Aorta (tissue), 5 donors: ENCODE measurements around the gene KLHL26. TPM values are rescaled to one million over a fixed set of nuclear protein-coding genes. Genes with fewer than 3 reads are reported as not detected.

Experiments used
- ATAC-seq: fragments of 200-7000 bp; cut with Tn5 transposase; one replicate; pipeline ENCODE4 v1.9.1; 2022; ENCODE audit warnings: moderate library complexity; ENCODE audit not compliant: low FRiP score
- DNase-seq, 2 donors: peaks; one replicate each; pipeline ENCODE4 v3.0.0-alpha.2; 2020
- H3K27ac ChIP-seq, 2 donors: one replicate each; pipeline ENCODE4 v1.5.1; 2013; ENCODE audit warnings: low read length in 2 of 2, mild to moderate bottlenecking in 2 of 2, moderate library complexity in 2 of 2, control low read depth in 1 of 2, inconsistent platforms in 1 of 2, low read depth in 1 of 2
- H3K27me3 ChIP-seq, 2 donors: one replicate each; pipeline ENCODE4 v1.6.1; 2013; ENCODE audit warnings: control low read depth in 1 of 2, low read length in 1 of 2, mild to moderate bottlenecking in 1 of 2, moderate library complexity in 1 of 2; ENCODE audit not compliant: insufficient read depth in 2 of 2, control insufficient read depth in 1 of 2
- H3K36me3 ChIP-seq, 2 donors: one replicate each; pipeline ENCODE4 v1.6.1; 2013; ENCODE audit warnings: control low read depth in 1 of 2, low read length in 1 of 2, mild to moderate bottlenecking in 1 of 2; ENCODE audit not compliant: insufficient read depth in 2 of 2, control insufficient read depth in 1 of 2
- H3K4me1 ChIP-seq, 2 donors: one replicate each; pipeline ENCODE4 v1.6.1; 2013; ENCODE audit warnings: low read length in 2 of 2, control low read depth in 1 of 2, mild to moderate bottlenecking in 1 of 2, moderate library complexity in 1 of 2; ENCODE audit not compliant: insufficient read depth in 2 of 2, control insufficient read depth in 1 of 2
- H3K4me3 ChIP-seq, 2 donors: one replicate each; pipeline ENCODE4 v1.5.1; 2013; ENCODE audit warnings: low read length in 2 of 2, control low read depth in 1 of 2, mild to moderate bottlenecking in 1 of 2
- H3K9me3 ChIP-seq: one replicate; pipeline ENCODE4 v1.6.1; 2013; ENCODE audit warnings: mild to moderate bottlenecking, low read length; ENCODE audit not compliant: control insufficient read depth
- WGBS, 2 donors: extraction: QIAGEN DNeasy Blood & Tissue Kit; methylation state at CpG; one replicate each; pipeline ENCODE4 v1.1.7; 2013; 5-methylcytosine and 5-hydroxymethylcytosine counted together
- intact Hi-C, 2 donors: fragments of 100-400 bp; cut with DNase I; formaldehyde crosslinking; loops; one replicate each; pipeline versions ENCODE4 v1.14.2 to v1.15.0; 2022
- polyA plus RNA-seq, 2 donors: library from polyadenylated mRNA; stranded (reverse); fragments of 200-250 nt; gene quantifications; one replicate each; pipeline ENCODE4 v1.2.3, GENCODE V29; 2013
- total RNA-seq, 2 donors: library from RNA; stranded (reverse); fragmentation: NEBNext Ultra II Directional; extraction: Animal tissue kit (Norgen Biotek cat#: 25700); gene quantifications; one replicate each; pipeline ENCODE4 v1.2.1, GENCODE V29; 2021
- donor health status: healthy with polysubstance abuse.
- donor health status: Bipolar disorder and iron deficiency.
- donor health status: DM: no; HTN: no; CAD: no.
- donor health status: DM: no; HTN: no; CAD: no.
- donor health status: DM: yes; HTN: yes; CAD: no.

Gene KLHL26
- total and polyA plus RNA-seq, 4 donors, result 1.9 to 19.2 (median 9.6) TPM

- H3K4me3 ChIP-seq, result no peak overlapping the region
- DNase-seq (peak in 1 of 2 donors; percentile 76), ATAC-seq (peak; percentile 13)
- H3K36me3 ChIP-seq, result no peaks in the 10 kb centered on the region
- H3K27me3 ChIP-seq, result no peaks in the 10 kb centered on the region
- no peaks in the 10 kb centered on the region for H3K4me1 ChIP-seq
- intact Hi-C loops, result no loop called here
- 76 to 84% methylated on average over 25 of the region's 25 CpGs for WGBS, 2 donors
- no peak overlapping the region for H3K27ac ChIP-seq
- no peaks in the 10 kb centered on the region for H3K9me3 ChIP-seq
Measured at GRCh38 chr19:18708452-18709231, 71.8 kb downstream of the KLHL26 start.

- WGBS, 2 donors, result 90 to 94% methylated on average over 10 of the region's 10 CpGs
- H3K4me1 ChIP-seq, result no peaks in the 10 kb centered on the region
- no peaks in the 10 kb centered on the region for H3K9me3 ChIP-seq
Measured at GRCh38 chr19:18709546-18709945, 72.7 kb downstream of the KLHL26 start.

GRCh38 chr19:18710186-18710585 lies 73.4 kb downstream of the KLHL26 start:
- Histone ChIP-seq H3K36me3 (no peaks in the 10 kb centered on the region), H3K4me1 (no peaks in the 10 kb centered on the region), H3K4me3 (no peak overlapping the region), H3K27me3 (no peaks in the 10 kb centered on the region), H3K9me3 (no peaks in the 10 kb centered on the region), H3K27ac (no peak overlapping the region)
- WGBS, 2 donors, result 90 to 92% methylated on average over 11 of the region's 11 CpGs
- no peak for DNase-seq
- ATAC-seq, result no peak
- intact Hi-C loops, result no loop called here

More at GRCh38 chr19:18709546-18709945, 72.7 kb downstream of the KLHL26 start:
- Histone ChIP-seq H3K27me3 (no peaks in the 10 kb centered on the region), H3K36me3 (no peaks in the 10 kb centered on the region), H3K4me3 (no peak overlapping the region), H3K27ac (no peak overlapping the region)
- DNase-seq, result no peak
- no peak for ATAC-seq
- intact Hi-C loops, result no loop called here

- DNase-seq (peak; percentile 83 to 91), ATAC-seq (peak; percentile 80)
- Histone ChIP-seq H3K36me3 (no peaks in the 10 kb centered on the region), H3K27ac (no peak overlapping the region), H3K27me3 (no peaks in the 10 kb centered on the region), H3K4me1 (no peaks in the 10 kb centered on the region), H3K9me3 (no peaks in the 10 kb centered on the region), H3K4me3 (no peak overlapping the region)
- intact Hi-C loops, result no loop called here
- WGBS, 2 donors, result 20 to 39% methylated on average over 28 of the region's 28 CpGs
Measured at GRCh38 chr19:18710996-18711751, 74.3 kb downstream of the KLHL26 start.

- intact Hi-C loops, result no loop called here
- DNase-seq (no peak), ATAC-seq (no peak)
- H3K9me3 ChIP-seq, result no peaks in the 10 kb centered on the region
- WGBS, 2 donors, result 89 to 91% methylated on average over 3 of the region's 3 CpGs
- H3K27me3 ChIP-seq, result no peaks in the 10 kb centered on the region
- no peak overlapping the region for H3K27ac ChIP-seq
- no peaks in the 10 kb centered on the region for H3K4me1 ChIP-seq
- H3K4me3 ChIP-seq, result no peak overlapping the region
- no peaks in the 10 kb centered on the region for H3K36me3 ChIP-seq
Measured at GRCh38 chr19:18711893-18712292, 75.1 kb downstream of the KLHL26 start.

DNA sequence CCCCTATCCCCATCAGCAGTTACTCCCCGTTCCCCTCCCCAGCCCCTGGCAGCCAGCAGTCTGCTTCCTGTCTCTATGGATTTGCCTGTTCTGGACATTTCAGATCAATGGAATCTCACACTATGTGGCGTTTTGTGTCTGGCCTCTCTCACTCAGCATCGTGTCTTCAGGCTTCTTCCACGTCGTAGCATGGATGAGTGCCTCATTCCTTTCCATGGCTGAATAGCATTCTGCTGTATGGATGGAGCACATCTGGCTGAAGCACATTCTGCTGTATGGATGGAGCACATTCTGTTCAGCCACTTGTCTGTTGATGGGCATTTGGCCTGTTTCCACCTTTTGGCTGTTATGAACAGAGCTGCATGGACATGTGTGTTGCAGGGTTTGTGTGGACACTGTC lies 76.2 kb downstream of the KLHL26 start:
- ATAC-seq, result no peak
- 84 to 86% methylated on average over 5 of the region's 5 CpGs for WGBS, 2 donors
- DNase-seq, result no peak
- Histone ChIP-seq H3K27me3 (no peaks in the 10 kb centered on the region), H3K27ac (no peak overlapping the region), H3K4me3 (no peak overlapping the region), H3K9me3 (no peaks in the 10 kb centered on the region), H3K4me1 (no peaks in the 10 kb centered on the region), H3K36me3 (no peaks in the 10 kb centered on the region)
- intact Hi-C loops, result no loop called here

DNA sequence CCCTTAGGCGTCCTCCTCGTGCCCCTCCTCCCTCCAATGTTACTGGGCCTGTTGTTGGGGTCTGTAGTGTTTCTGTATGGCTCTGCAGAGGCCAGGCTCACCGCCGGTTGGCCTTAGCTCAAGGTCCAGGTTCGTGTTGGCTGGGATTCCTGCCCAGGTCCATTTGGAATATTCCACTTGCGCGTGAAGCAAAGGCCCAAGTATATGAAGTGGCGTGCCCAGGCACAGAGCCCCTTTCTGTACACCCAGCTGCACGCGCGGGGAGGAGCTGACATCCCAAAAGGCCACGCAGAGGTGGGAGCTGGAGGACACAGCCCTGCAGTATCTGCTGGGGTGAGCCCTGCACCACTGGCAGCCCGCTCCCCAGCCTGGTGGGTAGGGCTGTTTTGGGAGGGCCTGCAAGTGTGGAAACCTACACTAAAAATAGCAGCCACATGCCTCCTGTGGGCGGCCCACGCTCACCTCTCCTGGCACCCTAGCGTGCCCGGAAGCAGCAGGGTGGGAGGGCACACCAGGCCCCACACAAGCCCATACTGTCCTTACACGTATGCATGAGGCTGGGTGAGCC lies 76.8 kb downstream of the KLHL26 start:
- no peaks in the 10 kb centered on the region for H3K9me3 ChIP-seq
- H3K4me1 ChIP-seq, result no peaks in the 10 kb centered on the region
- DNase-seq (no peak), ATAC-seq (no peak)
- H3K4me3 ChIP-seq, result no peak overlapping the region
- 89 to 94% methylated on average over 18 of the region's 18 CpGs for WGBS, 2 donors
- no peaks in the 10 kb centered on the region for H3K27me3 ChIP-seq
- no peaks in the 10 kb centered on the region for H3K36me3 ChIP-seq
- intact Hi-C loops, result loop anchor here in 1 of 2 donors (2.0 kb wide), 1 partner anchor 29 kb away; no protein-coding TSS in a partner anchor
- H3K27ac ChIP-seq, result no peak overlapping the region

- intact Hi-C loops, result loop anchor here in 1 of 2 donors (2.0 kb wide), 1 partner anchor 31 kb away; no protein-coding TSS in a partner anchor
- Histone ChIP-seq H3K9me3 (no peaks in the 10 kb centered on the region), H3K36me3 (no peaks in the 10 kb centered on the region), H3K4me1 (no peaks in the 10 kb centered on the region), H3K27me3 (no peaks in the 10 kb centered on the region), H3K4me3 (no peak overlapping the region), H3K27ac (no peak overlapping the region)
- DNase-seq (no peak), ATAC-seq (no peak)
- 82 to 91% methylated on average over 5 of the region's 5 CpGs for WGBS, 2 donors
Measured at GRCh38 chr19:18715416-18715815, 78.6 kb downstream of the KLHL26 start.
